SK-N-SH (cell line): ENCODE measurements around the gene HS6ST3.

Experiments
- CHD2 ChIP-seq: fragments of 150-350 bp; IDR thresholded peaks from 2 replicates; pipeline ENCODE4 v1.6.1; 2018; ENCODE audit warnings: low read length; ENCODE audit not compliant: partially characterized antibody
- CTCF ChIP-seq: fragments of 200-600 bp; sonication (generic); IDR thresholded peaks from 2 replicates; pipeline ENCODE4 v1.6.1; 2017; ENCODE audit warnings: antibody characterized with exemption, mild to moderate bottlenecking, moderate library complexity
- EP300 ChIP-seq, 2 experiments: IDR thresholded peaks; 2 replicates each; pipeline versions ENCODE4 v1.4.0 to v1.6.1; 2012; ENCODE audit warnings: borderline replicate concordance in 1 of 2, low read depth in 1 of 2, low read length in 1 of 2
- EZH2phosphoT487 ChIP-seq: fragments of 200-600 bp; sonication (generic); IDR thresholded peaks from 2 replicates; pipeline ENCODE4 v1.6.1; 2017; ENCODE audit warnings: low read depth, mixed run types, mild to moderate bottlenecking, antibody characterized with exemption, moderate library complexity, borderline replicate concordance
- IRF3 ChIP-seq: fragments of 150-350 bp; IDR thresholded peaks from 2 replicates; pipeline ENCODE4 v1.6.1; 2016; ENCODE audit warnings: mild to moderate bottlenecking, low read depth, low read length
- JUND ChIP-seq: IDR thresholded peaks from 2 replicates; pipeline ENCODE4 v1.4.0; 2012
- NFIC ChIP-seq: IDR thresholded peaks from 2 replicates; pipeline ENCODE4 v1.4.0; 2012; ENCODE audit warnings: borderline replicate concordance
- NRF1 ChIP-seq: IDR thresholded peaks from 2 replicates; pipeline ENCODE4 v1.6.1; 2012; ENCODE audit warnings: low read depth, mild to moderate bottlenecking, low read length
- POLR2AphosphoS5 ChIP-seq: IDR thresholded peaks from 2 replicates; pipeline ENCODE4 v1.6.1; 2012; ENCODE audit warnings: low read depth, low read length
- RAD21 ChIP-seq: IDR thresholded peaks from 2 replicates; pipeline ENCODE4 v1.6.1; 2012; ENCODE audit warnings: mild to moderate bottlenecking, low read length
- REST ChIP-seq: IDR thresholded peaks from 2 replicates; pipeline ENCODE4 v1.6.1; 2012; ENCODE audit warnings: mild to moderate bottlenecking, low read depth, low read length, moderate library complexity
- RFX5 ChIP-seq: IDR thresholded peaks from 2 replicates; pipeline ENCODE4 v1.6.1; 2012; ENCODE audit warnings: mild to moderate bottlenecking, improper control_type of control experiment, low read length
- SMC3 ChIP-seq: IDR thresholded peaks from 2 replicates; pipeline ENCODE4 v1.6.1; 2012; ENCODE audit warnings: low read depth, low read length, improper control_type of control experiment
- TAF1 ChIP-seq: IDR thresholded peaks from 2 replicates; pipeline ENCODE4 v1.6.1; 2012; ENCODE audit warnings: low read depth, mild to moderate bottlenecking, low read length, moderate library complexity, borderline replicate concordance

- TF ChIP-seq CTCF (no peak), TAF1 (no peak), POLR2AphosphoS5 (no peak), SMC3 (no peak), REST (no peak), CHD2 (no peak), EP300 (IDR thresholded peaks at IDR 0.05; ENCODE audit: borderline replicate concordance in 1 of 2, low read depth in 1 of 2, low read length in 1 of 2) (no peak), EZH2phosphoT487 (no peak), NRF1 (no peak), JUND (no peak), IRF3 (no peak), NFIC (no peak), RFX5 (no peak), RAD21 (no peak)
These were observed 455.1 kb downstream of the HS6ST3 start for GRCh38 chr13:96544957-96545356.
